OCI-LY7 (cell line): ENCODE measurements around the gene MFAP1. TPM values are rescaled to one million over a fixed set of nuclear protein-coding genes. Genes with fewer than 3 reads are reported as not detected.

ENCODE experiments used
- Bru-seq: library from RNA; stranded (reverse); fragments of 400-500 nt; gene quantifications from one replicate; lab custom pipeline; 2021; lab: Mats Ljungman, UMichigan
- BruChase-seq, 2 experiments: library from RNA; stranded (reverse); fragments of 400-500 nt; gene quantifications; one replicate each; lab custom pipeline; 2021; lab: Mats Ljungman, UMichigan
- BruUV-seq: library from RNA; stranded (reverse); fragments of 400-500 nt; replicated peaks from 2 replicates; lab custom pipeline; 2021; lab: Mats Ljungman, UMichigan
- CTCF ChIA-PET: fragments of 300-600 bp; sonication (Branson Sonifier 250); formaldehyde crosslinking; loops from one replicate; lab custom pipeline; 2022; ENCODE audit warnings: antibody characterized with exemption; ENCODE audit not compliant: unreplicated experiment; lab: Charles Lee
- POLR2A ChIA-PET: fragments of 300-600 bp; sonication (Branson Sonifier 250); formaldehyde crosslinking; loops from one replicate; lab custom pipeline; 2022; ENCODE audit warnings: antibody characterized with exemption; lab: Charles Lee
- DNase-seq: peaks from one replicate; pipeline ENCODE4 v3.0.0-alpha.2; 2015; ENCODE audit warnings: low spot score
- H2AFZ ChIP-seq: fragments of 200-600 bp; sonication (generic), shearing (Covaris generic); 2 replicates; pipeline ENCODE4 v1.6.1; 2014; ENCODE audit warnings: mild to moderate bottlenecking, antibody characterized with exemption, low read length, moderate library complexity
- H3K27ac ChIP-seq: fragments of 200-600 bp; sonication (generic); 2 replicates; pipeline ENCODE4 v1.5.1; 2014; ENCODE audit warnings: mixed run types, low read depth, mild to moderate bottlenecking, moderate library complexity, low read length, inconsistent platforms; ENCODE audit not compliant: poor library complexity, severe bottlenecking
- H3K36me3 ChIP-seq: fragments of 200-600 bp; sonication (generic); 2 replicates; pipeline ENCODE4 v1.6.1; 2014; ENCODE audit warnings: mild to moderate bottlenecking, antibody characterized with exemption, low read length, moderate library complexity, mixed read lengths; ENCODE audit not compliant: insufficient read depth
- H3K4me1 ChIP-seq: fragments of 200-600 bp; sonication (generic); 2 replicates; pipeline ENCODE4 v1.5.1; 2014; ENCODE audit warnings: mild to moderate bottlenecking, low read length; ENCODE audit not compliant: insufficient read depth, poor library complexity, severe bottlenecking
- H3K4me2 ChIP-seq: fragments of 200-600 bp; sonication (generic); 2 replicates; pipeline ENCODE4 v1.6.1; 2014; ENCODE audit warnings: mild to moderate bottlenecking, low read length
- H3K4me3 ChIP-seq: fragments of 200-600 bp; sonication (generic); 2 replicates; pipeline ENCODE4 v1.5.1; 2014; ENCODE audit warnings: mild to moderate bottlenecking, low read depth, low read length; ENCODE audit not compliant: poor library complexity, severe bottlenecking
- H3K79me2 ChIP-seq: fragments of 200-600 bp; sonication (generic); 2 replicates; pipeline ENCODE4 v1.6.1; 2016; ENCODE audit warnings: low read depth, mild to moderate bottlenecking, low read length, moderate library complexity, mixed read lengths; ENCODE audit not compliant: insufficient read depth
- H3K9me2 ChIP-seq: fragments of 200-600 bp; sonication (generic); 2 replicates; pipeline ENCODE4 v1.6.1; 2016; ENCODE audit warnings: mild to moderate bottlenecking, low read length, mixed read lengths; ENCODE audit not compliant: insufficient read depth
- H3K9me3 ChIP-seq: fragments of 200-600 bp; sonication (generic); 2 replicates; pipeline ENCODE4 v1.6.1; 2014; ENCODE audit warnings: mild to moderate bottlenecking, mixed run types, low read length, mixed read lengths
- H4K20me1 ChIP-seq: fragments of 200-600 bp; sonication (generic); 2 replicates; pipeline ENCODE4 v1.6.1; 2014; ENCODE audit warnings: mild to moderate bottlenecking, antibody characterized with exemption, low read length, moderate library complexity, mixed read lengths; ENCODE audit not compliant: insufficient read depth
- CTCF ChIP-seq: fragments of 200-600 bp; sonication (generic); conservative IDR thresholded peaks from 2 replicates; pipeline ENCODE4 v1.5.1; 2014; ENCODE audit warnings: mild to moderate bottlenecking, antibody characterized with exemption, low read length, moderate library complexity, mixed read lengths
- EZH2phosphoT487 ChIP-seq: fragments of 200-600 bp; sonication (generic); IDR thresholded peaks from 2 replicates; pipeline ENCODE4 v1.6.1; 2018; ENCODE audit warnings: low read depth, borderline replicate concordance, mild to moderate bottlenecking, mixed run types, antibody characterized with exemption, low read length, moderate library complexity, mixed read lengths
- intact Hi-C: fragments of 100-400 bp; cut with micrococcal nuclease; formaldehyde crosslinking; loops from one replicate; pipeline ENCODE4 v1.10.0; 2022; ENCODE audit not compliant: unreplicated experiment
- long read RNA-seq: library from polyadenylated mRNA; stranded (forward); transcript quantifications from one replicate; pipeline ENCODE4 v2.0.0, GENCODE V29; 2022
- total RNA-seq, 2 experiments: library from RNA; depleted of rRNA in 1 of 2; stranded (reverse); fragments of >200 nt in 1 of 2; shearing (Covaris generic) in 1 of 2; gene quantifications; 2 replicates each; pipeline ENCODE4 v1.2.3, GENCODE V29; 2014 to 2022

Gene MFAP1
- 25.3 and 43.4 TPM in 2 replicates for total RNA-seq (2014; rRNA removed; shearing (Covaris generic))
- 57.2 and 72.1 TPM in 2 replicates for total RNA-seq (2022)
- percentile 89 among the genes with signal in this experiment for Bru-seq, nascent RNA
- percentile 88 among the genes with signal in this experiment for BruChase-seq, experiment 1, labeled RNA remaining after a 6-hour chase
- percentile 93 among the genes with signal in this experiment for BruChase-seq, experiment 2, labeled RNA remaining after a 2-hour chase
- long read RNA-seq, transcript MFAP1-201 (9 exons, 2,155 nt), result major isoform, 172 of 174 reads
- long read RNA-seq, partial matches to known transcripts, result 1 of 174 reads
- long read RNA-seq, other reads (novel, unspliced or antisense), result 1 of 174 reads

GRCh38 chr15:43824302-43825246 is at the start of gene MFAP1:
TSS of gene MFAP1 (minus strand) at chr15:43824690. CDS start at chr15:43824569, 121 bp downstream.
- TSS peak; percentile 92 for BruUV-seq
- POLR2A ChIA-PET, result interaction anchor here (0.6 to 9.7 kb wide), 17 partner anchors 8 to 465 kb away, joined by 3 to 150 read pairs (median 4); partner anchors contain the start of genes ELL3, HYPK, SERF2 and SERINC4
- intact Hi-C loops, result loop anchor here (1.0 kb wide), 2 partner anchors 15 to 35 kb away; no protein-coding TSS in a partner anchor

DNA sequence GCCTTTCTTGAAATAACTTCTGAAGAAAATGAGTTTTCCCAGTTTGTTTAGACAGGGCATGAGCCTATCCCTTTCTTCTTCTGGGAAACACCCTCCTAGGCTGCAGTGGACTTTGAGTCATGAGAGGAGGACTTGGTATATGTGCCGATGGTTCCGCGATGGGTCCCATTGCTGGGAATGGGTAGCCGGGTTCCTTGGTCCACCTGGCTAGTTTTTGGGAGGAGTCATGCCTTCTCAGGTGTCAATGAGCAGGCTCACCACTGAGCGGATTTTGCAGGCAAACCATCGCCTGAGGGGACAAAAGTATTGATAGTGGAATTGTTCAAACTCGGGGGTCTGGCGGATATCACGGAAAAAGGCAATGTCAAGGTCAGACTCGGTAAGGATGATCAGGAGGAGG is 49.2 kb upstream of the MFAP1 start:
- intact Hi-C loops, result no loop called here
- Histone ChIP-seq H3K4me1 (no peaks in the 10 kb centered on the region), H3K4me2 (no peak overlapping the region), H4K20me1 (peaks cover 3% of the 10 kb centered on the region; the same call in 1 of the 2 replicates), H2AFZ (no peak overlapping the region), H3K9me2 (no peaks in the 10 kb centered on the region), H3K9me3 (no peaks in the 10 kb centered on the region), H3K36me3 (peaks cover 97% of the 10 kb centered on the region), H3K27ac (no peak overlapping the region), H3K79me2 (no peaks in the 10 kb centered on the region), H3K4me3 (no peak overlapping the region)
- no peak for DNase-seq
- no peak for TF ChIP-seq CTCF
- TF ChIP-seq EZH2phosphoT487, result no peak
- ChIA-PET CTCF (no interaction called here), POLR2A (no interaction called here)
- BruUV-seq, result no TSS peak

More at GRCh38 chr15:43824302-43825246, at the start of gene MFAP1:
- Histone ChIP-seq H3K9me2 (no peaks in the 10 kb centered on the region), H3K4me1 (peaks cover 43% of the 10 kb centered on the region), H3K27ac (peak within 1 kb of the TSS; percentile 86), H3K4me3 (peak within 1 kb of the TSS; percentile 94), H3K9me3 (no peaks in the 10 kb centered on the region; the same call in 1 of the 2 replicates), H3K4me2 (peak within 1 kb of the TSS; percentile 73), H3K79me2 (peaks cover 95% of the 10 kb centered on the region), H2AFZ (peak within 1 kb of the TSS; percentile 35; the same call in 1 of the 2 replicates), H3K36me3 (peaks cover 54% of the 10 kb centered on the region), H4K20me1 (peaks cover 9% of the 10 kb centered on the region; the same call in 1 of the 2 replicates)
- CTCF ChIA-PET, result interaction anchor here (1.0 kb wide), 1 partner anchor 16 kb away, joined by 3 read pairs; no protein-coding TSS in a partner anchor
- TF ChIP-seq EZH2phosphoT487 (no peak), CTCF (no peak)
- DNase-seq, result peak; percentile 99
